Heart right ventricle (tissue), 16 donors: ENCODE measurements around the gene CAPZB. TPM values are rescaled to one million over a fixed set of nuclear protein-coding genes. Genes with fewer than 3 reads are reported as not detected.

Experiments used
- ATAC-seq, 8 donors: fragments of 200-7000 bp; cut with Tn5 transposase; one replicate each; pipeline ENCODE4 v1.9.1; 2020; ENCODE audit warnings: mild to moderate bottlenecking in 8 of 8, moderate library complexity in 8 of 8, moderate number of reproducible peaks in 1 of 8
- DNase-seq, 2 donors: peaks; one replicate each; pipeline ENCODE4 v3.0.0-alpha.2; 2020
- H3K27ac ChIP-seq, 10 donors: fragments of 200-600 bp; sonication (generic) in 2 of 10; one replicate each; pipeline versions ENCODE4 v1.5.0 to v1.8.0; 2020 to 2022; ENCODE audit warnings: mild to moderate bottlenecking in 3 of 10
- H3K27me3 ChIP-seq, 7 donors: fragments of 200-600 bp; one replicate each; pipeline ENCODE4 v1.8.0; 2021 to 2022; ENCODE audit warnings: mild to moderate bottlenecking in 2 of 7
- H3K36me3 ChIP-seq, 9 donors: fragments of 200-600 bp; sonication (generic) in 1 of 9; one replicate each; pipeline versions ENCODE4 v1.5.0 to v1.8.0; 2020 to 2022; ENCODE audit warnings: mild to moderate bottlenecking in 2 of 9
- H3K4me1 ChIP-seq, 9 donors: fragments of 200-600 bp; sonication (generic) in 1 of 9; one replicate each; pipeline versions ENCODE4 v1.5.0 to v1.8.0; 2020 to 2022; ENCODE audit warnings: mild to moderate bottlenecking in 4 of 9
- H3K4me3 ChIP-seq, 10 donors: fragments of 200-600 bp; sonication (generic) in 2 of 10; one replicate each; pipeline versions ENCODE4 v1.5.0 to v1.8.0; 2020 to 2022; ENCODE audit warnings: mild to moderate bottlenecking in 7 of 10, moderate library complexity in 2 of 10
- H3K9me3 ChIP-seq, 11 donors: fragments of 200-600 bp in 10 of 11; sonication (generic) in 2 of 11; one replicate each; pipeline versions ENCODE4 v1.5.0 to v1.8.0; 2013 to 2022; ENCODE audit warnings: mild to moderate bottlenecking in 2 of 11, control low read depth in 1 of 11, moderate library complexity in 1 of 11
- WGBS, 2 donors: extraction: QIAGEN DNeasy Blood & Tissue Kit; methylation state at CpG; one replicate each; pipeline ENCODE4 v1.1.7; 2013; ENCODE audit warnings: inconsistent platforms in 1 of 2; 5-methylcytosine and 5-hydroxymethylcytosine counted together
- intact Hi-C, 10 donors: fragments of 100-400 bp; cut with DNase I; formaldehyde crosslinking; loops; one replicate each; pipeline versions ENCODE4 v1.11.1 to v1.14.2; 2022
- polyA plus RNA-seq, 2 donors: library from polyadenylated mRNA; stranded (reverse); fragments of 200-250 nt; gene quantifications; one replicate each; pipeline ENCODE4 v1.2.3, GENCODE V29; 2013
- total RNA-seq, 10 donors: library from RNA; stranded (reverse); fragmentation: NEBNext Ultra II Directional in 3 of 10; extraction: Animal tissue kit (Norgen Biotek cat#: 25700) in 3 of 10; gene quantifications; one replicate each; pipeline versions ENCODE4 v1.2.1 to v1.2.4, GENCODE V29; 2021 to 2023
- TF ChIP-seq, protein P1 (sequence below), 9 donors: fragments of 200-600 bp; sonication (generic) in 2 of 9; IDR thresholded peaks; one replicate each; pipeline versions ENCODE4 v1.5.0 to v1.8.0; 2021 to 2022; ENCODE audit warnings: antibody characterized with exemption in 9 of 9, mild to moderate bottlenecking in 5 of 9, moderate library complexity in 1 of 9
- donor health status: Arrhythmogenic right ventricular cardiomyopathy.
- donor health status: ischemic (EF 13 %, LVEDD 7.1; RV severe dilation, severe dysfunction).
- donor health status: healthy with polysubstance abuse.
- donor health status: DM: no; HTN: yes; CAD: no.
- donor health status: DM: no; HTN: no; CAD: no.
- donor health status: ischemic (EF 25% LVEDD 6.9; RV normal size, moderate dysfunction).
- donor health status: ischemic (EF 25% LVEDD 5.7; RV mildly dilated, moderate dysfunction).
- donor health status: healthy.
- donor health status: DM: yes; HTN: yes; CAD: no.
- donor health status: Ischemic cardiomyopathy.
- donor health status: ischemic (EF 35%, LVEDD 5.7; RV mildly dilated, moderate dysfunction).
- donor health status: nonischemic (EF 11% LVEDD 7.7; RV severe dilation, severe dysfunction).
- donor health status: DM: yes; HTN: yes; CAD: no.
- donor health status: PGD.
- donor health status: ischemic (EF 29% LVEDD 5.4; RV normal size, mild dysfunction).
- donor health status: nonischemic (EF 23%, LVEDD 6.1; RV moderate dilation, normal function).

CAPZB gene
- total and polyA plus RNA-seq, 12 donors = 158 to 307 (median 228) TPM

DNA sequence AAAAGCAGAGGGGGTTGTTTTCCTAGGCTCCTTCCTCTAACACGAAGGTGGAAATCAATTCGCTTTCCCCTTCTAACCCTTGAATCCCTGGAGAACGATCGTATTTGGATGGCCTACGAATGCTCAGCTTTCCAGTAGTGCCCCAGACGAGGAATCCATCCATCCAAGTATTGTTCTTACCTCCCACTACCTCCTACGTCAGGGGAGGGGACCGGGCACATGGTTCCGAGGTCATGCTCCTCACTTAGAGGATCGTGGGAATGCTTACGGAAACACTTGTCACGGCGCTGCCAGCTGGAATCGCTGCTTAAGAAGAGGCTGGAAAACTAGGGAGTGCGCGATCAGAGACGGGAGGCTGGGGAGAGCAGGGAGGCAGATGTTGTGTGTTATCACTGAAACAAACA lies 47.4 kb downstream of the CAPZB start:
- DNase-seq (peak; percentile 82 to 88), ATAC-seq (peak; percentile 13 to 81 (median 67))
- no peaks in the 10 kb centered on the region for H3K9me3 ChIP-seq
- H3K27ac ChIP-seq = peak overlapping the region; percentile 75 to 93 (median 84)
- TF ChIP-seq, protein P1, sequence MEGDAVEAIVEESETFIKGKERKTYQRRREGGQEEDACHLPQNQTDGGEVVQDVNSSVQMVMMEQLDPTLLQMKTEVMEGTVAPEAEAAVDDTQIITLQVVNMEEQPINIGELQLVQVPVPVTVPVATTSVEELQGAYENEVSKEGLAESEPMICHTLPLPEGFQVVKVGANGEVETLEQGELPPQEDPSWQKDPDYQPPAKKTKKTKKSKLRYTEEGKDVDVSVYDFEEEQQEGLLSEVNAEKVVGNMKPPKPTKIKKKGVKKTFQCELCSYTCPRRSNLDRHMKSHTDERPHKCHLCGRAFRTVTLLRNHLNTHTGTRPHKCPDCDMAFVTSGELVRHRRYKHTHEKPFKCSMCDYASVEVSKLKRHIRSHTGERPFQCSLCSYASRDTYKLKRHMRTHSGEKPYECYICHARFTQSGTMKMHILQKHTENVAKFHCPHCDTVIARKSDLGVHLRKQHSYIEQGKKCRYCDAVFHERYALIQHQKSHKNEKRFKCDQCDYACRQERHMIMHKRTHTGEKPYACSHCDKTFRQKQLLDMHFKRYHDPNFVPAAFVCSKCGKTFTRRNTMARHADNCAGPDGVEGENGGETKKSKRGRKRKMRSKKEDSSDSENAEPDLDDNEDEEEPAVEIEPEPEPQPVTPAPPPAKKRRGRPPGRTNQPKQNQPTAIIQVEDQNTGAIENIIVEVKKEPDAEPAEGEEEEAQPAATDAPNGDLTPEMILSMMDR (IDR thresholded peaks at IDR 0.05) = no peak
- peak overlapping the region in 2 of 10 donors; percentile 12 to 23 for H3K4me3 ChIP-seq
- H3K27me3 ChIP-seq = no peaks in the 10 kb centered on the region
- H3K36me3 ChIP-seq = peaks cover 0 to 39% (median 0%) of the 10 kb centered on the region in 9 donors
- intact Hi-C loops = loop anchor here in 3 of 10 donors (5.0 to 10.0 kb wide), 3 partner anchors 44 to 159 kb away; partner anchors contain the start of gene CAPZB (in 1 of the 3)
- whole genome bisulfite sequencing, 2 donors = 38 to 47% methylated on average over 17 of the region's 17 CpGs
- H3K4me1 ChIP-seq = peaks cover 49 to 100% (median 99%) of the 10 kb centered on the region in 9 donors

DNA sequence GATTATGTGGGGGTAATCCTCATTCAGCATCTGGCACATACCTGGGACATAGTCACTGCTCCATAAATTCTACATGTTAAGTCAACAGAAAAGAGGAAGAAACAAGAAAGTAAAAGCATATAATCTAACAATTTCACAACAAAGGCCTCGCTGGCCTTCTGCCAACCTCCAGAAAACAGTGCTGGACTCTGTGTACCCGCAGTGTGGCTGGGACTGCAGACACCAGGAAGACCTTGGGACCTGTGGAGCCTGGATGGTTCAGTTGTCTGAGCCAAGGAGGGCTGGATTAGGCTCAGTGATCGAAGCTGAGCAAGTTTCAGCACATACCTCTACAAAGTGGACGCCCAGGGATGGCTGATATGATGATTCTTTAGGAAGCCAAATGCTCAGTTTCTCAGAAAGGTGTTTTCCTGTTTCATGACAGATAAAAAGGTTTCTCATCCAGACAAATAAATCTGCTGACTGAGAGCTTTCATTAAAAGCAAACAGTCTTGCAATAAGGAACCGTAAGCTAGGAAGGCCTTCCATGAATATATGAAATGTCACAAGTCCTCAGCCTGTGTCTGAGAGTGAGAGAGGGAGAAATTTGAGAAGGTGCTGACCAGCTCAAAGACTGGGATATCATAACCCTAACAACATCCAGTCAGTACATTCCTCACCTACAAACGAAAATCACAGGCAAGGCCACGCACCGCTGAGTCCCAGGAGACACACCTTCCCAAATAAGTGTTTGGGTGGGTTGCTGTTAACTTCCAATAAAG lies 48.4 kb downstream of the CAPZB start:
- 39 to 49% methylated on average over 8 of the region's 8 CpGs for WGBS, 2 donors
- peak overlapping the region in 2 of 10 donors; percentile 3 to 12 for H3K4me3 ChIP-seq
- peaks cover 47 to 99% (median 98%) of the 10 kb centered on the region in 9 donors for H3K4me1 ChIP-seq
- H3K27me3 ChIP-seq = no peaks in the 10 kb centered on the region
- intact Hi-C loops = loop anchor here in 3 of 10 donors (5.0 to 10.0 kb wide), 3 partner anchors 45 to 160 kb away; partner anchors contain the start of gene CAPZB (in 1 of the 3)
- H3K27ac ChIP-seq = peak overlapping the region; percentile 75 to 93 (median 84)
- TF ChIP-seq, protein P1 (IDR thresholded peaks at IDR 0.05) = no peak
- no peaks in the 10 kb centered on the region for H3K9me3 ChIP-seq
- DNase-seq (peak in 1 of 2 donors; percentile 59), ATAC-seq (peak in 4 of 8 donors; percentile 8 to 50 (median 28))
- H3K36me3 ChIP-seq = peaks cover 0 to 42% (median 0%) of the 10 kb centered on the region in 9 donors

DNA sequence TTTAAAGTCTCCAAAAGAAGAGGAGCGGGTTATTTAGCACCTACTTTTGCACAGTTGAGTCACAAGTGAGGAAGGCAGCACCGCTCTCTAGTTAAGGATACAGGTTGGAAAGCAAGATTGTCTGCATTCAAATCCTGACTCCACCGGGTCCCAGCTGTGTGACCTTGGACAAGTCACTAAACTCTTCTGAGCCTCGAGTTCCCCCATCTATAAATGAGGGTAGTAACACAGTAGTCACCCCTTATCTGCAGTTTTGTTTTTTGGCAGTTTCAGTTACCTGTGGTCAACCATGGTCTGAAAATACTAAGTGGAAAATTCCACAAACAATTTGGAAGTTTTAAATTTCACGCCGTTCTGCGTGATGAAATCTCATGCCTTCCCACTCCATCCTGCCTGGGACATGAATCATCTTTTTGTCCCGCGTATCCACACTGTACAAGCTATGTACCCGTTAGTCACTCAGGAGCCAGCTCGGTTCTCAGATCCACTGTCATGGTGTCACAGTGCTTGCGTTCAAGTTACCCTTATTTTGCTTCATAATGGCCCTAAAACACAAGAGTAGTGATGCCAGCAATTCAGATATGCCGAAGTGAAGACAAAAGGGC lies 49.4 kb downstream of the CAPZB start:
- Histone ChIP-seq H3K4me1 (peaks cover 44 to 96% (median 92%) of the 10 kb centered on the region in 9 donors), H3K27me3 (no peaks in the 10 kb centered on the region), H3K36me3 (peaks cover 0 to 38% (median 0%) of the 10 kb centered on the region in 9 donors), H3K4me3 (no peak overlapping the region), H3K27ac (peak overlapping the region; percentile 55 to 93 (median 84)), H3K9me3 (no peaks in the 10 kb centered on the region)
- no peak for DNase-seq
- intact Hi-C loops = loop anchor here in 3 of 10 donors (1.0 to 10.0 kb wide), 4 partner anchors 46 to 161 kb away; partner anchors contain the start of gene CAPZB (in 2 of the 3)
- ATAC-seq = peak in 1 of 8 donors; percentile 48
- TF ChIP-seq, protein P1 (IDR thresholded peaks at IDR 0.05) = no peak
- WGBS, 2 donors = 75 to 86% methylated on average over 13 of the region's 13 CpGs

DNA sequence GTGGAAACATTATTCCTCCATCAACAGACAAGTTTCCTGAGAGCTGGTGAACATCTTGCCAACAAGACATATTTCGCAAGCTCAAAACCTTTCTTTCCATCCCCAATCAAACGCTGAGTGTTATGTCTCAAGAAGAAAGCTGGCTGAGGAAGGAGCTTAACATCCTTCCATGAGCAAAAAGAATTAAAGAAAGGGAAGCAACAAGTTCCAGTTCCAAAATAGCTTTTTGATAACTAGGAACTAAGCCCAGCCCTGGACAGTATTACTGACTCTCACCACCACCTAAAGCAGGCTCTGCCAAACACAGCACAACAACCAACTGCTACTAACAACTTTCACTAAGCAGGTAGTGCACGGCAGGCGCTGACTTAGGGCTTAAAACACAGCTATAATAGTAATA lies 50.2 kb downstream of the CAPZB start:
- Histone ChIP-seq H3K27ac (peak overlapping the region; percentile 55 to 93 (median 84)), H3K4me1 (peaks cover 46 to 96% (median 92%) of the 10 kb centered on the region in 9 donors), H3K36me3 (peaks cover 0 to 37% (median 0%) of the 10 kb centered on the region in 9 donors), H3K27me3 (no peaks in the 10 kb centered on the region), H3K9me3 (no peaks in the 10 kb centered on the region), H3K4me3 (peak overlapping the region in 1 of 10 donors; percentile 10)
- TF ChIP-seq, protein P1 (IDR thresholded peaks at IDR 0.05) = no peak
- DNase-seq (no peak), ATAC-seq (peak; percentile 25 to 69 (median 46))
- WGBS, 2 donors = 39 to 45% methylated on average over 4 of the region's 4 CpGs
- intact Hi-C loops = loop anchor here in 3 of 10 donors (1.0 to 10.0 kb wide), 4 partner anchors 47 to 162 kb away; partner anchors contain the start of gene CAPZB (in 2 of the 3)
